22Rv1 (cell line): Measurements from ENCODE around the gene DOCK7.

Experiments
- H3K27ac ChIP-seq: fragments of 450-650 bp; 2 replicates; pipeline ENCODE4 v1.5.1; 2017
- CTCF ChIP-seq: fragments of 450-650 bp; IDR thresholded peaks from 2 replicates; pipeline ENCODE4 v1.5.1; 2017; ENCODE audit warnings: mild to moderate bottlenecking
- ZFX ChIP-seq: fragments of 450-650 bp; IDR thresholded peaks from 2 replicates; pipeline ENCODE4 v1.6.1; 2017; ENCODE audit warnings: antibody characterized with exemption, borderline replicate concordance

DOCK7 gene

DNA sequence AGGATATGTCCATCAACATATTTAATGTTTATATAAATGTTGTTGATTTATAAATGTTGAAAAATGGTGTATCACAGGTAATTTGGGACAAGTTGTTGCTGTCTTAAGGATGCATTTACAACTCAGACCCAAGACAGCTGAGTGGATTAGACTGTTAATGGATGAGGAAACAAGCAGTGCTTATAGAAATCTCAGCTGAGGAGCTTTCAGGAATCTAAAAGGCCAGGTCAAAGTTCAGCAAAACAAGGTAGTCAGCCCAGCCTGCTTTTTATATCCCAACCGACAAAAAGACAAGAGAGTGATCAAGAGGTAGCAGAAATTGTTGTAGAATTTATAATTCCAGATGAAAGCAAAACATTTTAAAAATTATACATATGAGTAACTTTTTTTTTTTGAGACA is 268.0 kb downstream of the DOCK7 start:
- TF ChIP-seq CTCF, result no peak
- H3K27ac ChIP-seq, result no peak overlapping the region

GRCh38 chr1:62417351-62417999 is 270.7 kb downstream of the DOCK7 start:
- TF ChIP-seq ZFX (no peak), CTCF (no peak)
- no peak overlapping the region for H3K27ac ChIP-seq

DNA sequence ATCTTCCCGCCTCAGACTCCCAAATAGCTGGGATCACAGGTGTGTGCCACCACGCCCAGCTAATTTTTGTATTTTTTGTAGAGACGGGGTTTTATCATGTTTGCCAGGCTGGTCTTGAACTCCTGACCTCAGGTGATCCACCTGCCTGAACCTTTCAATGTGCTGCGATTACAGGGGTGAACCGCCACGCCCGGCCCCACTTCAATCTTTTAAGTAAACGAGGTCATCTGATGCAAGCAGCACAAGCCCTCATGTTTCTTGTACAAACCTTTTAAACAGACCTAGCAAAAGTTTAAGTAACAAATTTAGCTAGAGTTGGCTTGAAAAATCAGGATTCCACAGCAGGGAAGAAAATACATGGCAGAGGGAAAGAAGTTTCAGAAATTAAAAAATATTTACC is 272.5 kb downstream of the DOCK7 start:
- TF ChIP-seq CTCF, result no peak
- TF ChIP-seq ZFX, result no peak
- H3K27ac ChIP-seq, result no peak overlapping the region

- no peak overlapping the region for H3K27ac ChIP-seq
- TF ChIP-seq ZFX, result no peak
- peak; percentile 80 for TF ChIP-seq CTCF
Measured at GRCh38 chr1:62407398-62408009, 280.7 kb downstream of the DOCK7 start.

DNA sequence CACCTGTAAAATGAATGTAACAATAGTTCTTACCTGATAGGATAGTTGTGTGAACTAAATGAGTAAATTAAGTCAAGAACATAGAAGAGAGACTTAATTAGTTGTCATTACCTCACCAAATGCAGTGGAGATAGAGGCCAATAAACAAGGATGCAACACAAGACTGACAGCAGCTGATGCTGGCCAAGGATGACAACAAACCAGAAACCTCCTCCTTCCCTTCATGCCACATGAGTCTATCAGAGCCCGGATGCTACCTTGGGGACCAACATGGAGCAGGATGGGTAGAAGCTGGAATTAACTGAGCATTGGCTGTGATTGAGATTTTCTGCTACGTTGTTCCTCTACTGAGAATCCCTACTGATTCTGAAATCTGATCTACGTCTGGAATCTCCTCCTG is 281.6 kb downstream of the DOCK7 start:
- no peak overlapping the region for H3K27ac ChIP-seq
- TF ChIP-seq ZFX (no peak), CTCF (no peak)

- no peak overlapping the region for H3K27ac ChIP-seq
Measured at GRCh38 chr1:62405247-62405646, 282.9 kb downstream of the DOCK7 start.

More at GRCh38 chr1:62405247-62405646, 282.9 kb downstream of the DOCK7 start:
- no peak for TF ChIP-seq CTCF
- TF ChIP-seq ZFX, result no peak
